HG03575 (cell line): ENCODE results near the gene PLK1.

Experiments used
- ATAC-seq: cut with Tn5 transposase; IDR thresholded peaks from one replicate; pipeline ENCODE4 v1.9.1; 2021; ENCODE audit not compliant: unreplicated experiment, insufficient number of reproducible peaks, low FRiP score; ENCODE audit errors: extremely low read depth

PLK1 gene

DNA sequence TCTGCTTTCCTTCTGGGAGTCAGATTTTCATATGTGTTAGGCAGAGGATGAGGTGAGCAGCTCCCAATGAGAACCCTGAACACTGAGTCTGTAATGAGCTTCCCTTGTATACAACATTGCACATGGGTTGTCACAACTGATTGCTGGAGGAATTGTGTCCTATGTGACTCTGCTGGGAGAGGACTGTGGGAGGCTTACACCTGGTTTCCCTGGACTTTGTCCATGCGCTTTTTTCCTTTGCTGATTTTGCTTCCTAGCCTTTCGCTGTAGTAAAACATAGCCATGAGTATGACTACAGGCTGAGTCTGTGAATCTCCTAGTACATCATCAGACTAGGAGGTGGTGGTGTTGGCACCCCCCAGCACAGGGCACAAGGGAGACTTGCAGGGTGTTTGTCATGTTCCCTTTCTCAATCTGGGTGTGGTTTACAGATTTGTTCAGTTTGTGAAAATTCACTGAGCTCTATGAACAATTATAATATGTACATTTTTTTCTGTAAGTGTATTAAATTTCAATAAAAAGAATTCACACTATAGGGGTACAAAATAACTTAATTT lies 1.7 kb upstream of the PLK1 start:
- no peak for ATAC-seq

DNA sequence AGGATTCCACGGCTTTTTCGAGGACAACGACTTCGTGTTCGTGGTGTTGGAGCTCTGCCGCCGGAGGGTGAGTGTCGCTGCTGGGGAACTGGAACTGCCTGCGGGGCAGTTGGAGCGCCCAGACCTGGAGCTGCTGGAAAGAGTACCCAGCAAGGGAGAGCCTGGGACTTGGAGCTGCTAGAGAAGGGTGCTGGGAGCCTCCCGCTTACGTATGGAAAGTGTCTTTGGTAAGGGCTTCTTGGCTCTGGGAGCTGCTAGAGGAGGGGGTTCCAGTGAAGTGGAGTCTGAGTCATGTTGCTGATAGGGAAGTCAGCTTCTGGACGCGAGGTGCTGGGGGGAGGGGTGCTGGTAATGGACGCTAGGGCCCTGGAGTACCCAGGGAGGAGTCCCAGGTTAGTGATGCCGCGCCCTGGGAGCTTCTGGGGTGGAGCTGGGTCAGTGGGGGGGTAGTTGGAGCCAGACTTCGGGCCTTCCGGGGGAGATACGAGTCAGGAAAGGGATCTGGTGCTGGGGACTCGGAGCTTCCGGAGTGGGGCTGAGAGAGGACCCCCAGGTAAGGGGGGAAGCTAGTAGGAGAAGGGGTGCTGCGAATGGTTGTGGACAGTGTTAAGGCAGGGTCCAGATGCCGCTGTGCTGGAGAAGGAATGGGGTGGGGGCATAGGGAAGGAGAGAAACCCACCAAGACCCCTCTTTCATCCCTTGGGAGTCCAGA lies 741 bp downstream of the PLK1 start:
- ATAC-seq, result no peak

DNA sequence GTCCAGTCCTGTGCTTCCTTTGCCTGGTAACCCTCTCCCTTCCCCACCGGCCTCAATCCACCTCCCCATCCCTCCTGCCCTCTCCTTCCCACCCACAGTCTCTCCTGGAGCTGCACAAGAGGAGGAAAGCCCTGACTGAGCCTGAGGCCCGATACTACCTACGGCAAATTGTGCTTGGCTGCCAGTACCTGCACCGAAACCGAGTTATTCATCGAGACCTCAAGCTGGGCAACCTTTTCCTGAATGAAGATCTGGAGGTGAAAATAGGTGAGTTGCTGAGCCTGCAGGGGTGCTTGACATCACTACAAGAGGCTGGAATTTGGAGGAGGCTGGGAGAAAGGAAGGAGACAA lies 1.3 kb downstream of the PLK1 start:
- ATAC-seq, result no peak

GRCh38 chr16:23682181-23682580 lies 3.5 kb downstream of the PLK1 start:
- no peak for ATAC-seq

- no peak for ATAC-seq
Observed at GRCh38 chr16:23683487-23683886, 4.8 kb downstream of the PLK1 start.

DNA sequence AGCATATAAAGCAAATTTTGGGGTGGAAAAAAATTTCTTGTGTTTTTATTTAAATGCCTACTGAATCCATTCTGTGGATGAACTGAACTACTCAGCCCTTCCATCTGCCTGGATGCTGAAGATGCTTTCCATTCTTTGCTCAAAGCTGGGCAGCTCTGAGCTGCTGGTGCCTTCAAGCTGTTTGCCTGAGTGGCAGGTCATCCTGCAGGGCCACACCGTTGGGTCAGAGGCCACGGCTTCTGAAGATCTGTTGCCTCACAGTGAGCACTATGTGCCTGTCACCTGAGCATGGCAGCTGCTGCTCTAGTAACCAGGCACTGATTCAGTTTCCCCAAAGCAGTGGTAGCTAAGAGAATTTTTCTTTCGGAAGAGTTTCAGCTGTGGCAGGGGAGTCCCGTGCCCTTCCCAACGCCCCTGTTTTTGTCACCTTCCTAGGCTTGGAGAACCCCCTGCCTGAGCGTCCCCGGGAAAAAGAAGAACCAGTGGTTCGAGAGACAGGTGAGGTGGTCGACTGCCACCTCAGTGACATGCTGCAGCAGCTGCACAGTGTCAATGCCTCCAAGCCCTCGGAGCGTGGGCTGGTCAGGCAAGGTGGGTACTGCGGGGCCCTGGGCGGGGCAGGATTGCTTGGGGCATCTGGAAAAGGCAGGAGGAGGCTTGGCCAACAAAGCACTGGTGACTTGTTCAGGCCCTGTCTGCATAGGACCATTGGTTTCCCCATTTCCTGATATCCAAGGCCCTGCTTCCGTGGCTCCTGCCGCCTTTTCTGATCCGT lies 8.5 kb downstream of the PLK1 start:
- no peak for ATAC-seq

GRCh38 chr16:23689442-23690187 lies 10.9 kb downstream of the PLK1 start:
- no peak for ATAC-seq

DNA sequence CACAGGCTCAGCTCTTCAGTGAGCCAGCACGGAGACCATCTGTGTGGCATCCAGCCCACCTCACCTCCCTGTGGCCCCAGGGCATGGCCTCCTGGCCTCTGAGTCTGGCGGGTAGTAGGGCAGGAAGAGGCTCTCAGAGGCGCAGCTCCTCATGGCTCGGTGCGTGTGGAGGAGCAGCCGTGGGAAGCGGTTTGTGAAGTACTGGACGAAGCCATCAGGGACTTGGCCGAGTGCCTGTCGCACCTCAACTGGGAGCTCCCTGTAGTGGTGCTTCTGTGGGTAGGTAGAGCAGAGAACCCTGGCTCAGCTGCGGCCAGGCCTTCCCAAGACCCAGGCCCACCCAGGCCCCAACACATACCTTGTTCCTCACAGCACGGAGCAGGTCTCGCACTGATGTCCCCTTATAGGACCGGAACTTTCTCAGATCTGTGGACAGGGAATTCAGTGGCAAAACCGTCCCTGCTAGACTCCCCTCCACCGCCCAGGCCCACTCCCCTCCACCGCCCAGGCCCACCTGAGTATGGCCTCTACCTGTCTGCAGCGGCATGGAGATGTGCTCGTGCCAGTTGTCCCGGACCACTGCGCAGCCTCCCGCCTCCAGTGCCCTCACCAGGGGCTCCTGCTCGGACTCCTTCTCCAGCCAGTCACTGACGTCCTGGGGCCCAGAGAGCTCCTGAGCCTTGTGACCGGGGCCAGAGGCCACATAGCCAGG lies 12.2 kb downstream of the PLK1 start:
- no peak for ATAC-seq

GRCh38 chr16:23691483-23692189 lies 12.9 kb downstream of the PLK1 start:
- ATAC-seq, result no peak

GRCh38 chr16:23692190-23692837 lies 13.6 kb downstream of the PLK1 start:
- ATAC-seq, result no peak

- ATAC-seq, result no peak
Observed at GRCh38 chr16:23694265-23694643, 15.6 kb downstream of the PLK1 start.

- no peak for ATAC-seq
Observed at GRCh38 chr16:23694644-23695373, 16.1 kb downstream of the PLK1 start.

DNA sequence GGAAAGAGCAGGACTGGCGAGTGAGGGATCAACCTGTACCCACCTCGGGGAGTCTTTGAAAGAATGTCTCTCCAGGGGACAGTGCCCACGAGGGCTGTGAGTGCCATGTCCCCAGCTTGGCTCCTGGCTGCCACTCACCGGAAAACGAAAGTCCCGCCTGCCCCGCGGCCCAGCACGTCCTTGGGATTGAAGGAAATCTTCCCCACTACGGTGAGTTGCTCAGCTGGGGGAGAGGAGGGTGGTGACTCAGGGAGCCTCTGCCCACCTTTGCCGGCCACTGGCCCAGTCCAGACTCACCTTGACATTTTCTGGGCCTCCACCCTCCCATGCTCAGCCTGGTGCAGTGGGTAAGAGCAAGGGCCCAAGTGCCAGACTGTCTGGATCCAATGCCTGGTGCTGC lies 17.1 kb downstream of the PLK1 start:
- no peak for ATAC-seq

DNA sequence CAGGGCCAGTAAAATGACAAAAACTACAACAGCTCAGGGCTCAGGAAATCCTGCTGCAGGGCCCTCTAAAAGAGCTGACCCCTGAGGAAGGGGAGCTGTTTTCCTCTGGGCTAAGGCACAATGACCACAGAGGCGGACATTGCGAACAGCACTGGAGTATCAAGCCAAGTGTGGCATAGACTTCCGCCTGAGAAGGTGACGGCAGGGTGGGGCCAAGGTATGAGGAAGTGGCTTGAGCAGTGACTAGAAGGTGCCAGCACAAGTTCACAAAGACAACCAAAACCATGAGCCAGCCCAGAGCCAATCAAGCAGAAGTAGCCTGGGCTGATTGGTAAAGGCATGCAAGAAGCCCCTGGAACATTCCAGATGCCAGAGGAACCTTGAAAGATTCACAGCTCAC lies 20.4 kb downstream of the PLK1 start:
- ATAC-seq, result no peak

GRCh38 chr16:23700093-23700492 lies 21.4 kb downstream of the PLK1 start:
- ATAC-seq, result no peak

GRCh38 chr16:23700509-23700908 lies 21.8 kb downstream of the PLK1 start:
- ATAC-seq, result no peak

DNA sequence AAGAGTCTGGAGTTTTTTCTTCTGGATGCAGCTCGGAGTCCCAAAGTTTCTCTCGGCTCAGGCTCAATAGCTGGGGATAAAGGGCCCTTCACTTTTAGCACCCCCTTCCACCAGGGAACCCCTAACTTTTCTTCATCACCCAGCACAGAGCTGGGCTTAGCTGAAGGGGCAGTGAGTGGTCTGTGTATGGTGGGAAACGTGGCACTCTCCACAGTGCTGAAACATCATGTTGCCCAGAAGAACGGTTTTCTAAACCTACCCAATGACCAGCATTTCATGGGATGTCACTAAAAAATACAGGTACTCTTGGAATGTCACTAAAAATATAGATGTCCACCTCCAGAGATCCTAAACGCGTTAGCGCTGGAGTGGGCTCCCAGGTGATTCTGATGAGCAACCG lies 22.4 kb downstream of the PLK1 start:
- no peak for ATAC-seq

GRCh38 chr16:23702951-23703350 lies 24.3 kb downstream of the PLK1 start:
- no peak for ATAC-seq
